Measurements from ENCODE around the gene FAM111A. TPM values are rescaled to one million over a fixed set of nuclear protein-coding genes. Genes with fewer than 3 reads are reported as not detected.
"Not testable (repeated sequence)": the region's sequence is repeated elsewhere in the genome, so short reads cannot be mapped to it uniquely, and the experiment has no call there.

Gene FAM111A
- total RNA-seq, result 7.3 TPM
- long read RNA-seq, partial matches to known transcripts, result 0 of 2 reads
- long read RNA-seq, other reads (novel, unspliced or antisense), result 2 of 2 reads

- intact Hi-C loops (cut with DNase I), result no loop called here
- DNase-seq (ENCODE audit: low spot score), result peak; percentile 95
Measured at GRCh38 chr11:59142530-59143507, at the start of gene FAM111A. TSS of gene FAM111A (plus strand) at chr11:59142856. CDS start at chr11:59148873, 6,017 bp downstream.

- intact Hi-C loops (cut with DNase I), result not testable (repeated sequence)
Measured at GRCh38 chr11:59093576-59093975, 49.1 kb upstream of the FAM111A start.

GRCh38 chr11:59095225-59095624, 47.4 kb upstream of the FAM111A start:
- intact Hi-C loops (cut with DNase I); DNase-seq (ENCODE audit: low spot score): not testable (repeated sequence)

More at GRCh38 chr11:59093576-59093975, 49.1 kb upstream of the FAM111A start:
- not testable (repeated sequence) for DNase-seq (ENCODE audit: low spot score)

GRCh38 chr11:59095972-59096575, 46.6 kb upstream of the FAM111A start:
- intact Hi-C loops (cut with DNase I); DNase-seq (ENCODE audit: low spot score): not testable (repeated sequence)

GRCh38 chr11:59097113-59097708, 45.4 kb upstream of the FAM111A start:
- intact Hi-C loops (cut with DNase I), result no loop called here
- no peak for DNase-seq (ENCODE audit: low spot score)

GRCh38 chr11:59097938-59098337, 44.7 kb upstream of the FAM111A start:
- intact Hi-C loops (cut with DNase I); DNase-seq (ENCODE audit: low spot score): not testable (repeated sequence)

- no peak for DNase-seq (ENCODE audit: low spot score)
- intact Hi-C loops (cut with DNase I), result no loop called here
Measured at GRCh38 chr11:59102259-59102765, 40.3 kb upstream of the FAM111A start.

- intact Hi-C loops (cut with DNase I), result no loop called here
- peak; percentile 90 for DNase-seq (ENCODE audit: low spot score)
Measured at GRCh38 chr11:59106363-59107336, 36.0 kb upstream of the FAM111A start, which contains the start of gene FAM111B. TSS of gene FAM111B (plus strand) at chr11:59107237. CDS start at chr11:59109626, 2,389 bp downstream.

- intact Hi-C loops (cut with DNase I), result not testable (repeated sequence)
Measured at GRCh38 chr11:59107721-59108120, 34.9 kb upstream of the FAM111A start.

GRCh38 chr11:59112494-59112893, 30.2 kb upstream of the FAM111A start:
- no peak for DNase-seq (ENCODE audit: low spot score)
- intact Hi-C loops (cut with DNase I), result no loop called here

More at GRCh38 chr11:59107721-59108120, 34.9 kb upstream of the FAM111A start:
- not testable (repeated sequence) for DNase-seq (ENCODE audit: low spot score)

- intact Hi-C loops (cut with DNase I), result no loop called here
- no peak for DNase-seq (ENCODE audit: low spot score)
Measured at GRCh38 chr11:59114344-59114743, 28.3 kb upstream of the FAM111A start.

- no peak for DNase-seq (ENCODE audit: low spot score)
- intact Hi-C loops (cut with DNase I), result no loop called here
Measured at GRCh38 chr11:59115553-59115952, 27.1 kb upstream of the FAM111A start.

- intact Hi-C loops (cut with DNase I), result no loop called here
- no peak for DNase-seq (ENCODE audit: low spot score)
Measured at GRCh38 chr11:59117774-59118173, 24.9 kb upstream of the FAM111A start.

GRCh38 chr11:59119826-59120225, 22.8 kb upstream of the FAM111A start:
- no peak for DNase-seq (ENCODE audit: low spot score)
- intact Hi-C loops (cut with DNase I), result no loop called here

GRCh38 chr11:59135648-59136461, 6.8 kb upstream of the FAM111A start:
- intact Hi-C loops (cut with DNase I), result no loop called here
- peak; percentile 92 for DNase-seq (ENCODE audit: low spot score)

GRCh38 chr11:59136551-59136950, 6.1 kb upstream of the FAM111A start:
- DNase-seq (ENCODE audit: low spot score); intact Hi-C loops (cut with DNase I): not testable (repeated sequence)

GRCh38 chr11:59137190-59137589, 5.5 kb upstream of the FAM111A start:
- DNase-seq (ENCODE audit: low spot score), result no peak
- intact Hi-C loops (cut with DNase I), result no loop called here

- DNase-seq (ENCODE audit: low spot score), result no peak
- intact Hi-C loops (cut with DNase I), result no loop called here
Measured at GRCh38 chr11:59138643-59139042, 4.0 kb upstream of the FAM111A start.
